RPMI7951 (cell line): ENCODE measurements around the gene SMG9. TPM values are rescaled to one million over a fixed set of nuclear protein-coding genes. Genes with fewer than 3 reads are reported as not detected.

Experiments
- DNase-seq: peaks from one replicate; pipeline ENCODE4 v3.0.0-alpha.2; 2012; ENCODE audit warnings: low read depth
- total RNA-seq: library from RNA; depleted of rRNA; stranded (reverse); fragments of >200 nt; shearing (Covaris generic); gene quantifications from 2 replicates; pipeline ENCODE4 v1.2.3, GENCODE V29; 2014

Gene SMG9
- total RNA-seq, 1 experiment from 2014 or later: 39.3 TPM

- DNase-seq: peak; percentile 76
These were observed 29.3 kb downstream of the SMG9 start for GRCh38 chr19:43725468-43725867.

- no peak for DNase-seq
These were observed 29.9 kb downstream of the SMG9 start for GRCh38 chr19:43724896-43725295.

- no peak for DNase-seq
These were observed 31.2 kb downstream of the SMG9 start for GRCh38 chr19:43723588-43723987.

- DNase-seq: no peak
These were observed 33.2 kb downstream of the SMG9 start for GRCh38 chr19:43721469-43722048.

GRCh38 chr19:43720936-43721335, 33.8 kb downstream of the SMG9 start:
- DNase-seq: no peak

GRCh38 chr19:43719918-43720317, 34.8 kb downstream of the SMG9 start:
- no peak for DNase-seq

GRCh38 chr19:43719378-43719868, 35.3 kb downstream of the SMG9 start:
- no peak for DNase-seq

GRCh38 chr19:43718627-43719377, 36.0 kb downstream of the SMG9 start:
- no peak for DNase-seq

- DNase-seq: no peak
These were observed 39.0 kb downstream of the SMG9 start, which contains the start of gene IRGC for GRCh38 chr19:43715776-43716175. Gene IRGC, plus strand, starts transcription at chr19:43716076. Its CDS starts 2,483 bp downstream, at chr19:43718559.

GRCh38 chr19:43713208-43713607, 41.6 kb downstream of the SMG9 start:
- no peak for DNase-seq

GRCh38 chr19:43711751-43712355, 42.9 kb downstream of the SMG9 start:
- DNase-seq: peak; percentile 56

- no peak for DNase-seq
These were observed 46.0 kb downstream of the SMG9 start for GRCh38 chr19:43708716-43709115.

GRCh38 chr19:43707158-43707712, 47.5 kb downstream of the SMG9 start:
- DNase-seq: no peak

- no peak for DNase-seq
These were observed 49.0 kb downstream of the SMG9 start for GRCh38 chr19:43705729-43706128.

- no peak for DNase-seq
These were observed 50.6 kb downstream of the SMG9 start for GRCh38 chr19:43704002-43704705.

GRCh38 chr19:43700395-43701000, 54.3 kb downstream of the SMG9 start:
- DNase-seq: peak; percentile 98

- DNase-seq: peak; percentile 61
These were observed 55.0 kb downstream of the SMG9 start for GRCh38 chr19:43699506-43700394.

GRCh38 chr19:43697295-43697694, 57.5 kb downstream of the SMG9 start:
- DNase-seq: no peak

- no peak for DNase-seq
These were observed 58.6 kb downstream of the SMG9 start for GRCh38 chr19:43695985-43696704.

GRCh38 chr19:43694553-43694952, 60.2 kb downstream of the SMG9 start:
- DNase-seq: no peak
